ENCODE results near the gene MED12.

MED12 gene

GRCh38 chrX:71182871-71183270, 64.5 kb downstream of the MED12 start:
- TF ChIP-seq, protein P1, sequence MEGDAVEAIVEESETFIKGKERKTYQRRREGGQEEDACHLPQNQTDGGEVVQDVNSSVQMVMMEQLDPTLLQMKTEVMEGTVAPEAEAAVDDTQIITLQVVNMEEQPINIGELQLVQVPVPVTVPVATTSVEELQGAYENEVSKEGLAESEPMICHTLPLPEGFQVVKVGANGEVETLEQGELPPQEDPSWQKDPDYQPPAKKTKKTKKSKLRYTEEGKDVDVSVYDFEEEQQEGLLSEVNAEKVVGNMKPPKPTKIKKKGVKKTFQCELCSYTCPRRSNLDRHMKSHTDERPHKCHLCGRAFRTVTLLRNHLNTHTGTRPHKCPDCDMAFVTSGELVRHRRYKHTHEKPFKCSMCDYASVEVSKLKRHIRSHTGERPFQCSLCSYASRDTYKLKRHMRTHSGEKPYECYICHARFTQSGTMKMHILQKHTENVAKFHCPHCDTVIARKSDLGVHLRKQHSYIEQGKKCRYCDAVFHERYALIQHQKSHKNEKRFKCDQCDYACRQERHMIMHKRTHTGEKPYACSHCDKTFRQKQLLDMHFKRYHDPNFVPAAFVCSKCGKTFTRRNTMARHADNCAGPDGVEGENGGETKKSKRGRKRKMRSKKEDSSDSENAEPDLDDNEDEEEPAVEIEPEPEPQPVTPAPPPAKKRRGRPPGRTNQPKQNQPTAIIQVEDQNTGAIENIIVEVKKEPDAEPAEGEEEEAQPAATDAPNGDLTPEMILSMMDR (IDR thresholded peaks at IDR 0.05; ENCODE audit: low read depth, low read length), result no peak
- in situ Hi-C loops (cut with HindIII; ENCODE audit: low sequenced_read_pairs), result no loop called here
- H3K4me3 ChIP-seq (ENCODE audit: low read depth, low read length), result no peak overlapping the region
- DNase-seq (ENCODE audit: low read depth, low spot score), result no peak

DNA sequence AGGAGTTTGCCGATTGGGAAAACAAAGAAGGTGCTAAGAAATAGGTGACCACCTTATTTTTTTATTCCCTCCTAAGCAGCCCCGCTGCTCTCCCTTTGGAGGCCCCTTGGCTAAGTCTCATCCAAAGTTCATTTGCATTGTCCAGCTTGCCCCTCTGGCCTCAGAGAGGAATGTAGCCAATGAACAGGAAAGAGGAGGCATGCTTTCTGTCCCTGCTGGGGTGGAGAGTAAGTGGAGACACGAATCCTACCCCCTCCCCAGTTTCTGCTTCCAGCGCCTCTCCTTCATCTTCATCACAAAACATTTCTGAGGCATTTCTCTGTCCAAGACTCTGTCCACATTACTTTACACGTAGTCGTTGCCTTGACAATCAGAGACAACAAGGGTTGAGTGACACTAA, 64.9 kb downstream of the MED12 start:
- DNase-seq (ENCODE audit: low read depth, low spot score), result no peak
- in situ Hi-C loops (cut with HindIII; ENCODE audit: low sequenced_read_pairs), result no loop called here
- H3K4me3 ChIP-seq (ENCODE audit: low read depth, low read length), result no peak overlapping the region
- TF ChIP-seq, protein P1 (IDR thresholded peaks at IDR 0.05; ENCODE audit: low read depth, low read length), result no peak

GRCh38 chrX:71184092-71184491, 65.7 kb downstream of the MED12 start:
- H3K4me3 ChIP-seq (ENCODE audit: low read depth, low read length), result no peak overlapping the region
- in situ Hi-C loops (cut with HindIII; ENCODE audit: low sequenced_read_pairs), result no loop called here
- DNase-seq (ENCODE audit: low read depth, low spot score), result no peak
- TF ChIP-seq, protein P1 (IDR thresholded peaks at IDR 0.05; ENCODE audit: low read depth, low read length), result no peak

- no peak overlapping the region for H3K4me3 ChIP-seq (ENCODE audit: low read depth, low read length)
- TF ChIP-seq, protein P1 (IDR thresholded peaks at IDR 0.05; ENCODE audit: low read depth, low read length), result no peak
- no peak for DNase-seq (ENCODE audit: low read depth, low spot score)
- in situ Hi-C loops (cut with HindIII; ENCODE audit: low sequenced_read_pairs), result no loop called here
These were observed 66.6 kb downstream of the MED12 start for GRCh38 chrX:71184803-71185495.

- no peak for DNase-seq (ENCODE audit: low read depth, low spot score)
- in situ Hi-C loops (cut with HindIII; ENCODE audit: low sequenced_read_pairs), result no loop called here
- H3K4me3 ChIP-seq (ENCODE audit: low read depth, low read length), result no peak overlapping the region
- TF ChIP-seq, protein P1 (IDR thresholded peaks at IDR 0.05; ENCODE audit: low read depth, low read length), result no peak
These were observed 72.9 kb downstream of the MED12 start for GRCh38 chrX:71191248-71191647.

Measured in astrocyte of the spinal cord (primary cell).